Thyroid gland (tissue), 4 donors: ENCODE measurements around the gene PDCD5. TPM values are rescaled to one million over a fixed set of nuclear protein-coding genes. Genes with fewer than 3 reads are reported as not detected.
"Not testable (repeated sequence)": the region's sequence is repeated elsewhere in the genome, so short reads cannot be mapped to it uniquely, and the experiment has no call there.

Experiments
- DNase-seq, 2 donors: peaks; one replicate each; pipeline ENCODE4 v3.0.0-alpha.2; 2019
- H3K27ac ChIP-seq, 3 donors: fragments of 200-600 bp; sonication (generic); 1 replicate in 2 of 3; 2 replicates in 1 of 3; pipeline ENCODE4 v1.5.1; 2016 to 2019; ENCODE audit warnings: mild to moderate bottlenecking in 1 of 3, moderate library complexity in 1 of 3
- H3K27me3 ChIP-seq: fragments of 200-600 bp; sonication (generic); one replicate; pipeline ENCODE4 v1.5.1; 2019
- H3K36me3 ChIP-seq, 2 donors: fragments of 200-600 bp; sonication (generic); one replicate each; pipeline ENCODE4 v1.5.1; 2016 to 2019
- H3K4me1 ChIP-seq, 2 donors: fragments of 200-600 bp; sonication (generic); one replicate each; pipeline ENCODE4 v1.5.1; 2017 to 2019
- H3K4me3 ChIP-seq, 3 donors: fragments of 200-600 bp; sonication (generic); replicated peaks in 1 of 3; 1 replicate in 2 of 3; 2 replicates in 1 of 3; pipeline ENCODE4 v1.5.1; 2016; ENCODE audit warnings: mild to moderate bottlenecking in 1 of 3
- H3K9me3 ChIP-seq: fragments of 200-600 bp; sonication (generic); one replicate; pipeline ENCODE4 v1.5.1; 2017
- POLR2A ChIP-seq, 2 donors: fragments of 450-650 bp; IDR thresholded peaks; one replicate each; pipeline ENCODE4 v1.6.1; 2017; ENCODE audit warnings: antibody characterized with exemption in 2 of 2, mild to moderate bottlenecking in 2 of 2, moderate library complexity in 1 of 2
- WGBS, 2 donors: methylation state at CpG; one replicate each; pipeline ENCODE4 v1.1.5; 2017; 5-methylcytosine and 5-hydroxymethylcytosine counted together
- intact Hi-C: fragments of 100-400 bp; cut with DNase I; formaldehyde crosslinking; loops from one replicate; pipeline ENCODE4 v1.15.1; 2023
- total RNA-seq, 4 donors: library from RNA; depleted of rRNA; stranded (reverse); fragments of >200 nt; gene quantifications; one replicate each; pipeline ENCODE4 v1.2.3, GENCODE V29; 2016
- TF ChIP-seq, protein P1 (sequence below), 6 experiments: fragments of 200-600 bp in 3 of 6; fragments of 450-650 bp in 3 of 6; sonication (generic) in 3 of 6; IDR thresholded peaks; one replicate each; pipeline ENCODE4 v1.5.1; 2016 to 2019; ENCODE audit warnings: antibody characterized with exemption in 6 of 6, mild to moderate bottlenecking in 2 of 6, inconsistent platforms in 1 of 6, moderate library complexity in 1 of 6

Gene PDCD5
- total RNA-seq, 4 donors from 2014 or later: 70.0 to 111 (median 93.7) TPM

DNA sequence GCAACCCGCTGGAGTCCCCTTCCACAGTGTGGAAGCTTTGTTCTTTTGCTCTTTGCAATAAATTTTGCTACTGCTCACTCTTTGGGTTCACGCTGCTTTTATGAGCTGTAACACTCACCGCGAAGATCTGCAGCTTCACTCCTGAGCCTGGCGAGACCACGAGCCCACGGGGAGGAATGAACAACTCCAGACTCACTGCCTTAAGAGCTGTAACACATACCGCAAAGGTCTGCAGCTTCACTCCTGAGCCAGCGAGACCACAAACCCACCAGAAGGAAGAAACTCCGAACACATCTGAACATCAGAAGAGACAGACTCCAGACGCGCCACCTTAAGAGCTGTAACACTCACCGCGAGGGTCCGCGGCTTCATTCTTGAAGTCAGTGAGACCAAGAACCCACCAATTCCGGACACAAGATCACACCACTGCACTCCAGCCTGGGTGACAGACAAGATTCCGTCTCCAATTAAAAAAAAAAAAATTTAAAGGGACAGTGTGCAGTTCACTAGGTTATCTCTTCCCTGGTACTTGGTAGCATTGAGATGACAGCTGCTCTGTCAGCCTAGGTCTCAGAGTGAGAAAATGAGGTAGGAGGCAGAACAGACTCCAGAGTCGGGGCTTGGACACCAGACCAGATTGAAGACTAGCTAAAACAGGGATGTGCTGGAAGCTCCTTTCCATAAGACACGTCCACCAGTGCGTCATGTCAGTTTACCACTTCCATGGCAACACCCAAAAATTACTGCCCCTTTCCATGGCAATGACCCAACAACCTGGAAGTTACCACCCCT lies 8.1 kb upstream of the PDCD5 start:
- H3K4me1 ChIP-seq, intact Hi-C loops, H3K27me3 ChIP-seq, DNase-seq, H3K36me3 ChIP-seq, H3K27ac ChIP-seq, H3K4me3 ChIP-seq, H3K9me3 ChIP-seq: not testable (repeated sequence)
- WGBS, 2 donors: 75 to 84% methylated on average over 21 of the region's 21 CpGs

DNA sequence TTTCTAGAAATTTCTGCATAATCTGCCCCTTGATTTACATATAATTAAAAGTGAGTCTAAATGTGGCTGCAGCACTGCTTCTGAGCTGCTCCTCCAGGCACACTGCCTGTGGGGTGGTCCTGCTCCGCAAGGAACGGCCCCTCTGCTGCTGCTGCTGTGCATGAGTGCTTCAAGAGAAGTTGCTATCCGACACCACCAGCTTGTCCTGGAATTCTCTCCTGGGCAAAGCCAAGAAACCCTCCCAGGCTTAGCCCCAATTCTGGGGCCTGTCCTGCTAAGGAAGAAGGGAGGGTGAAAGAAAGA lies 7.5 kb upstream of the PDCD5 start:
- TF ChIP-seq, protein P1, sequence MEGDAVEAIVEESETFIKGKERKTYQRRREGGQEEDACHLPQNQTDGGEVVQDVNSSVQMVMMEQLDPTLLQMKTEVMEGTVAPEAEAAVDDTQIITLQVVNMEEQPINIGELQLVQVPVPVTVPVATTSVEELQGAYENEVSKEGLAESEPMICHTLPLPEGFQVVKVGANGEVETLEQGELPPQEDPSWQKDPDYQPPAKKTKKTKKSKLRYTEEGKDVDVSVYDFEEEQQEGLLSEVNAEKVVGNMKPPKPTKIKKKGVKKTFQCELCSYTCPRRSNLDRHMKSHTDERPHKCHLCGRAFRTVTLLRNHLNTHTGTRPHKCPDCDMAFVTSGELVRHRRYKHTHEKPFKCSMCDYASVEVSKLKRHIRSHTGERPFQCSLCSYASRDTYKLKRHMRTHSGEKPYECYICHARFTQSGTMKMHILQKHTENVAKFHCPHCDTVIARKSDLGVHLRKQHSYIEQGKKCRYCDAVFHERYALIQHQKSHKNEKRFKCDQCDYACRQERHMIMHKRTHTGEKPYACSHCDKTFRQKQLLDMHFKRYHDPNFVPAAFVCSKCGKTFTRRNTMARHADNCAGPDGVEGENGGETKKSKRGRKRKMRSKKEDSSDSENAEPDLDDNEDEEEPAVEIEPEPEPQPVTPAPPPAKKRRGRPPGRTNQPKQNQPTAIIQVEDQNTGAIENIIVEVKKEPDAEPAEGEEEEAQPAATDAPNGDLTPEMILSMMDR (IDR thresholded peaks at IDR 0.05): no peak
- no peak for TF ChIP-seq POLR2A (IDR thresholded peaks at IDR 0.05)
- Histone ChIP-seq H3K4me1 (no peaks in the 10 kb centered on the region), H3K9me3 (no peaks in the 10 kb centered on the region), H3K36me3 (no peaks in the 10 kb centered on the region), H3K4me3 (no peak overlapping the region), H3K27me3 (no peaks in the 10 kb centered on the region), H3K27ac (no peak overlapping the region)
- intact Hi-C loops: no loop called here
- 27 to 36% methylated on average over 3 of the region's 3 CpGs for WGBS, 2 donors
- no peak for DNase-seq

DNA sequence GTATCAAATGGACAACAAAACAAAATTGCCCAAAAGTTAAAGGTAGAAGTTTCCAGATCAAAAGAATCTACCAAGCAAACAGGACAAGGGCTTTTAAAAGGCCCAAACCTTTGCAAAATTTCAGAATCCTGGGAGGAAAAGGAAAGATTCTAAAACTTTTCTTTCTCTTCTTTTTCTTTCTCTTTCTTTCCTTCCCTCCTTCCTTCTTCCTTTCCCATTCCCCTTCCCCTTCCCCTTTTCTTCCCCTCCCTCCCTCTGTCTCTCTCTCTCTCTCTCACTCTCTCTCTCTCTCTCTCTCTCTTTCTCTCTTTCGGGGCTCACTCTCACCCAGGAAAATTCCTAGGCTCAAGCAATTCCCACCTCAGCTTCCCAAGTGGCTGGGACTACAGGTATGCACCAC lies 4.2 kb upstream of the PDCD5 start:
- H3K4me1 ChIP-seq: peaks cover 0 to under 1% of the 10 kb centered on the region in 2 donors
- intact Hi-C loops: no loop called here
- H3K36me3 ChIP-seq: no peaks in the 10 kb centered on the region
- H3K9me3 ChIP-seq: no peaks in the 10 kb centered on the region
- 61 to 81% methylated on average over 1 of the region's 1 CpG for WGBS, 2 donors
- no peak overlapping the region for H3K27ac ChIP-seq
- DNase-seq: no peak
- no peak overlapping the region for H3K4me3 ChIP-seq
- TF ChIP-seq, protein P1 (IDR thresholded peaks at IDR 0.05): no peak
- no peak for TF ChIP-seq POLR2A (IDR thresholded peaks at IDR 0.05)
- H3K27me3 ChIP-seq: no peaks in the 10 kb centered on the region

DNA sequence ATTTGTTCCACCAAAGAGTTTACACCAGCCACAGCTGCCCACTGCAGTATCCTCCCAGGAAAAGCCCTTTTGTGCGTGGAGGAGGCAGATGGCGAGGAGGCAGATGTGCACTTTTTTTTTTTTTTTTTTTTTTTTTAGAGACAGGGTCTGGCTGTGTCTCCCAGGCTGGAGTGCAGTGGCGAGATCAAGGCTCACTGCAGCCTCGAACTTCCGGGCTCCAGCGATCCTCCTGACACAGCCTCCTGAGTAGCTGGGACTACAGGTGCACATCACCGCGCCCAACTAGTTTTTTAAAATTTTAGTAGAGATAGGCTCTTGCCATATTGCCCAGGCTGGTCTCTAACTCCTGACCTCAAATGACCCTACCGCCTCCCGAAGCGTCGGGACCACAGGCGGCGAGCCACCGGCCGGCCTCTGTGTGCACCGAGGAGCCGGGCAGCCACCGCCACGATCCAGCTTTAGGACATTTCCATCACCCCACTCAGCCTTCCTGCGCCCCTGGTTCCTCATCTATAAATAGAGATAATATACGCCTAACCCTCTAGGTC lies 563 bp upstream of the PDCD5 start:
- intact Hi-C loops: loop anchor here (10.0 kb wide), 1 partner anchor 94 kb away; the partner anchor contains the start of genes ANKRD27 and RGS9BP
- no peak for TF ChIP-seq POLR2A (IDR thresholded peaks at IDR 0.05)
- TF ChIP-seq, protein P1 (IDR thresholded peaks at IDR 0.05): no peak
- Histone ChIP-seq H3K27ac (no peak overlapping the region), H3K9me3 (no peaks in the 10 kb centered on the region), H3K36me3 (peaks cover 8 to 9% of the 10 kb centered on the region in 2 donors), H3K4me1 (peaks cover 3 to 5% of the 10 kb centered on the region in 2 donors), H3K27me3 (no peaks in the 10 kb centered on the region), H3K4me3 (peak overlapping the region in 2 of 3 donors; percentile 56 to 83)
- no peak for DNase-seq
- 26 to 28% methylated on average over 21 to 22 of the region's 22 CpGs for WGBS, 2 donors

DNA sequence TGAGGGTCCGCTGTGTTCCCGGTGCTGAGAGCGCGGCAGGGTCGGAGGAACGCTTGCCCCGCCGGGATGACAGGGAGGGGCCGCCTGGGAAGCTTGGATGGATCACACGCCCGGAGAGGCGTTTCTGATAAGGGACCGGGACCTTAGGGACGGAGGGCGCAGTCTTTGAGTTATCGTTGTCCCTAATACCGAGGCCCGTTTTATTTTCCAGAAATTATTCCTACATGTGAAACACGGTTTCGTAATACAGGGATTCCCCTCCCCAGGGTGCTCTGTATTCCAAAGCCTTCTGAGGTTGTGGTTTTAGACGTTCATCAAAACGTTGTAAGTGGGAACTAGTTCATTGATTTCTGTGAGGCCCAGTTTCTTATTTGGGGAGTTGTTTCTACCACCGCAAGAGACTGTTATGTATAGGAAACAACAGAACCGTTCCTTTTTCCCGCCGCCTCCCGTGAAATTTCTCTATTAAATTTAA lies 752 bp downstream of the PDCD5 start:
- DNase-seq: peak in 1 of 2 donors; percentile 5
- Histone ChIP-seq H3K27ac (peak overlapping the region in 2 of 3 donors; percentile 67 to 84), H3K9me3 (no peaks in the 10 kb centered on the region), H3K36me3 (peaks cover 16 to 20% of the 10 kb centered on the region in 2 donors), H3K4me1 (peaks cover 3 to 5% of the 10 kb centered on the region in 2 donors), H3K27me3 (no peaks in the 10 kb centered on the region), H3K4me3 (peak overlapping the region; percentile 42 to 83 (median 57))
- intact Hi-C loops: loop anchor here (10.0 kb wide), 1 partner anchor 93 kb away; the partner anchor contains the start of genes ANKRD27 and RGS9BP
- WGBS, 2 donors: 5 to 6% methylated on average over 25 to 27 of the region's 27 CpGs
- TF ChIP-seq POLR2A (IDR thresholded peaks at IDR 0.05): no peak
- TF ChIP-seq, protein P1 (IDR thresholded peaks at IDR 0.05): no peak

DNA sequence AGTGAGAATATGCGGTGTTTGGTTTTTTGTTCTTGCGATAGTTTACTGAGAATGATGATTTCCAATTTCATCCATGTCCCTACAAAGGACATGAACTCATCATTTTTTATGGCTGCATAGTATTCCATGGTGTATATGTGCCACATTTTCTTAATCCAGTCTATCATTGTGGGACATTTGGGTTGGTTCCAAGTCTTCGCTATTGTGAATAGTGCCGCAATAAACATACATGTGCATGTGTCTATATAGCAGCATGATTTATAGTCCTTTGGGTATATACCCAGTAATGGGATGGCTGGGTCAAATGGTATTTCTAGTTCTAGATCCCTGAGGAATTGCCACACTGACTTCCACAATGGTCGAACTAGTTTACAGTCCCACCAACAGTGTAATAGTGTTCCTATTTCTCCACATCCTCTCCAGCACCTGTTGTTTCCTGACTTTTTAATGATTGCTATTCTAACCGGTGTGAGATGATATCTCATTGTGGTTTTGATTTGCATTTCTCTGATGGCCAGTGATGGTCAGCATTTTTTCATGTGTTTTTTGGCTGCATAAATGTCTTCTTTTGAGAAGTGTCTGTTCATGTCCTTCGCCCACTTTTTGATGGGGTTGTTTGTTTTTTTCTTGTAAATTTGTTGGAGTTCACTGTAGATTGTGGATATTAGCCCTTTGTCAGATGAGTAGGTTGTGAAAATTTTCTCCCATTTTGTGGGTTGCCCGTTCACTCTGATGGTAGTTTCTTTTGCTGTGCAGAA lies 6.9 kb downstream of the PDCD5 start:
- 97 to 98% methylated on average over 6 of the region's 8 CpGs for WGBS, 2 donors
- H3K4me3 ChIP-seq, H3K27ac ChIP-seq, DNase-seq, H3K27me3 ChIP-seq, H3K9me3 ChIP-seq, H3K4me1 ChIP-seq: not testable (repeated sequence)
- peaks cover 16 to 21% of the 10 kb centered on the region in 2 donors for H3K36me3 ChIP-seq
- intact Hi-C loops: loop anchor here (10.0 kb wide), 1 partner anchor 87 kb away; the partner anchor contains the start of genes ANKRD27 and RGS9BP
